M059J (cell line): ENCODE results near the gene SERP1. TPM values are rescaled to one million over a fixed set of nuclear protein-coding genes. Genes with fewer than 3 reads are reported as not detected.

Experiments
- total RNA-seq: library from RNA; depleted of rRNA; stranded (reverse); fragments of >200 nt; shearing (Covaris generic); gene quantifications from 2 replicates; pipeline ENCODE4 v1.2.3, GENCODE V29; 2014; rRNA removed

The SERP1 gene
- total RNA-seq, 1 experiment from 2014 or later = 294 TPM

Other genes starting within 250 kb of the SERP1 start
- 5.8 and 17.6 TPM in 2 replicates for gene TSC22D2, start 138.2 kb downstream of the SERP1 start, total RNA-seq
- 227 and 268 TPM in 2 replicates for gene EIF2A, start 291 bp upstream of the SERP1 start, total RNA-seq
- gene SELENOT, start 56.8 kb upstream of the SERP1 start, total RNA-seq = 243 and 244 TPM in 2 replicates
- gene ERICH6, start 157.4 kb upstream of the SERP1 start, total RNA-seq = 0.07 TPM in 1 of 2 replicates, not detected in the other
- 36.5 and 58.7 TPM in 2 replicates for gene SIAH2, start 216.7 kb upstream of the SERP1 start, total RNA-seq